PC-3 (cell line): ENCODE results near the gene SIPA1L3. TPM values are rescaled to one million over a fixed set of nuclear protein-coding genes. Genes with fewer than 3 reads are reported as not detected.

Experiments
- ATAC-seq: fragments of 200-7000 bp; cut with Tn5 transposase; 2 replicates; pipeline ENCODE4 v1.9.1; 2020; ENCODE audit warnings: mild to moderate bottlenecking, moderate library complexity
- BruUV-seq: library from RNA; stranded (reverse); fragments of 400-500 nt; replicated peaks from 2 replicates; lab custom pipeline; 2021; lab: Mats Ljungman, UMichigan
- CTCF ChIA-PET: fragments of 300-600 bp; sonication (Branson Sonifier 250); formaldehyde crosslinking; loops from one replicate; lab custom pipeline; 2022; ENCODE audit warnings: antibody characterized with exemption; lab: Charles Lee
- POLR2A ChIA-PET: fragments of 300-600 bp; sonication (Branson Sonifier 250); formaldehyde crosslinking; loops from one replicate; lab custom pipeline; 2022; ENCODE audit warnings: antibody characterized with exemption; ENCODE audit not compliant: unreplicated experiment; lab: Charles Lee
- DNase-seq: peaks from one replicate; pipeline ENCODE4 v3.0.0-alpha.2; 2015
- H2AFZ ChIP-seq: fragments of 300-600 bp; sonication (generic); 2 replicates; pipeline ENCODE4 v1.6.0; 2016; ENCODE audit warnings: antibody characterized with exemption, low read length
- H3F3A ChIP-seq: fragments of 300-600 bp; sonication (generic); one replicate; pipeline ENCODE4 v1.6.0; 2017; ENCODE audit warnings: antibody characterized with exemption, low read length, control low read depth, mild to moderate bottlenecking; ENCODE audit not compliant: unreplicated experiment
- H3K27ac ChIP-seq: fragments of 300-600 bp; sonication (generic); 2 replicates; pipeline ENCODE4 v1.5.1; 2016; ENCODE audit warnings: mild to moderate bottlenecking, low read length
- H3K27me3 ChIP-seq: fragments of 300-600 bp; sonication (generic); 2 replicates; pipeline ENCODE4 v1.6.1; 2016; ENCODE audit warnings: low read length, mixed read lengths
- H3K36me3 ChIP-seq: fragments of 300-600 bp; sonication (generic); 2 replicates; pipeline ENCODE4 v1.6.1; 2016; ENCODE audit warnings: low read depth, mixed run types, low read length, mixed read lengths
- H3K4me1 ChIP-seq: fragments of 300-600 bp; sonication (generic); 2 replicates; pipeline ENCODE4 v1.5.1; 2016; ENCODE audit warnings: low read length; ENCODE audit not compliant: insufficient read depth
- H3K4me2 ChIP-seq: fragments of 300-600 bp; sonication (generic); 2 replicates; pipeline ENCODE4 v1.6.0; 2016; ENCODE audit warnings: low read length
- H3K4me3 ChIP-seq: fragments of 300-600 bp; sonication (generic); 2 replicates; pipeline ENCODE4 v1.5.1; 2016; ENCODE audit warnings: mild to moderate bottlenecking, low read length, mixed read lengths
- H3K79me2 ChIP-seq: fragments of 300-600 bp; sonication (generic); 2 replicates; pipeline ENCODE4 v1.6.1; 2017; ENCODE audit warnings: low read length, mixed read lengths
- H3K9ac ChIP-seq: fragments of 300-600 bp; sonication (generic); 2 replicates; pipeline ENCODE4 v1.6.0; 2016; ENCODE audit warnings: mild to moderate bottlenecking, low read length
- H3K9me2 ChIP-seq: fragments of 300-600 bp; sonication (generic); replicated peaks from 2 replicates; pipeline ENCODE4 v1.6.1; 2016; ENCODE audit warnings: mixed run types, low read length, mixed read lengths
- H3K9me3 ChIP-seq: fragments of 300-600 bp; sonication (generic); 2 replicates; pipeline ENCODE4 v1.6.1; 2016; ENCODE audit warnings: low read length, mixed read lengths
- H4K20me1 ChIP-seq: fragments of 300-600 bp; sonication (generic); 2 replicates; pipeline ENCODE4 v1.6.1; 2016; ENCODE audit warnings: low read length, mixed read lengths
- EZH2 ChIP-seq: fragments of 300-600 bp; sonication (generic); IDR thresholded peaks from one replicate; pipeline ENCODE4 v1.6.1; 2017; ENCODE audit warnings: antibody characterized with exemption, mild to moderate bottlenecking, low read length; ENCODE audit not compliant: unreplicated experiment
- EZH2phosphoT487 ChIP-seq: fragments of 300-600 bp; sonication (generic); IDR thresholded peaks from 2 replicates; pipeline ENCODE4 v1.6.1; 2018; ENCODE audit warnings: mild to moderate bottlenecking, antibody characterized with exemption, low read length, borderline replicate concordance
- intact Hi-C: fragments of 100-400 bp; cut with micrococcal nuclease; formaldehyde crosslinking; loops from 2 replicates; pipeline ENCODE4 v1.9.0; 2023
- total RNA-seq: library from RNA; depleted of rRNA; stranded (reverse); fragments of >200 nt; gene quantifications from 2 replicates; pipeline ENCODE4 v1.2.3, GENCODE V29; 2014
- TF ChIP-seq, protein P1 (sequence below): fragments of 300-600 bp; sonication (generic); conservative IDR thresholded peaks from 2 replicates; pipeline ENCODE4 v1.5.1; 2017; ENCODE audit warnings: antibody characterized with exemption, low read depth, mild to moderate bottlenecking, low read length

SIPA1L3 gene
- total RNA-seq, 1 experiment from 2014 or later, result 38.7 TPM

GRCh38 chr19:38107129-38107528 is 200.1 kb downstream of the SIPA1L3 start:
- Histone ChIP-seq H2AFZ (no peak overlapping the region), H3K36me3 (peaks cover 32% of the 10 kb centered on the region), H3K9ac (no peak overlapping the region), H3K79me2 (no peaks in the 10 kb centered on the region), H3K27me3 (no peaks in the 10 kb centered on the region), H3K27ac (no peak overlapping the region), H3K4me3 (no peak overlapping the region), H4K20me1 (no peaks in the 10 kb centered on the region), H3K9me2 (no peaks in the 10 kb centered on the region), H3K4me1 (no peaks in the 10 kb centered on the region; the same call in 1 of the 2 replicates), H3K9me3 (no peaks in the 10 kb centered on the region), H3K4me2 (no peak overlapping the region), H3F3A (no peaks in the 10 kb centered on the region)
- POLR2A ChIA-PET, result no interaction called here
- no peak for TF ChIP-seq EZH2
- TF ChIP-seq, protein P1, sequence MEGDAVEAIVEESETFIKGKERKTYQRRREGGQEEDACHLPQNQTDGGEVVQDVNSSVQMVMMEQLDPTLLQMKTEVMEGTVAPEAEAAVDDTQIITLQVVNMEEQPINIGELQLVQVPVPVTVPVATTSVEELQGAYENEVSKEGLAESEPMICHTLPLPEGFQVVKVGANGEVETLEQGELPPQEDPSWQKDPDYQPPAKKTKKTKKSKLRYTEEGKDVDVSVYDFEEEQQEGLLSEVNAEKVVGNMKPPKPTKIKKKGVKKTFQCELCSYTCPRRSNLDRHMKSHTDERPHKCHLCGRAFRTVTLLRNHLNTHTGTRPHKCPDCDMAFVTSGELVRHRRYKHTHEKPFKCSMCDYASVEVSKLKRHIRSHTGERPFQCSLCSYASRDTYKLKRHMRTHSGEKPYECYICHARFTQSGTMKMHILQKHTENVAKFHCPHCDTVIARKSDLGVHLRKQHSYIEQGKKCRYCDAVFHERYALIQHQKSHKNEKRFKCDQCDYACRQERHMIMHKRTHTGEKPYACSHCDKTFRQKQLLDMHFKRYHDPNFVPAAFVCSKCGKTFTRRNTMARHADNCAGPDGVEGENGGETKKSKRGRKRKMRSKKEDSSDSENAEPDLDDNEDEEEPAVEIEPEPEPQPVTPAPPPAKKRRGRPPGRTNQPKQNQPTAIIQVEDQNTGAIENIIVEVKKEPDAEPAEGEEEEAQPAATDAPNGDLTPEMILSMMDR, result no peak
- no peak for TF ChIP-seq EZH2phosphoT487
- ATAC-seq, result no peak
- BruUV-seq, result no TSS peak
- DNase-seq, result no peak
- CTCF ChIA-PET, result no interaction called here
- intact Hi-C loops, result no loop called here

DNA sequence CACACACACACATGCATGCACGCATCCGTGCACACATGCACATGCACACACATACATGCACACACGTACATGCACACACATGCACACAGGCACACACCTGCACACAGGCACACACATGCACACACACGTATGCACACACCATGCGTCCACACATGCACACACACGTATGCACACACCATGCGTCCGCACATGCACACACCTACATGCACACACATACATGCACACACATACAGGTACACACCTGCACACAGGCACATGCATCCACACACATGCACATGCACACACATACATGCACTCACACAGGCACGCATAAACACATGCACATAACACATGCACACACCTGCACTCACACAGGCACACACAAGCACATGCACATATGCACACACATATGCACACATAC is 204.9 kb downstream of the SIPA1L3 start:
- H3K4me2 ChIP-seq, result no peak overlapping the region
- no peaks in the 10 kb centered on the region for H3K9me3 ChIP-seq
- H3K36me3 ChIP-seq, result peaks cover 26% of the 10 kb centered on the region
- no peaks in the 10 kb centered on the region; the same call in 1 of the 2 replicates for H3K4me1 ChIP-seq
- CTCF ChIA-PET, result no interaction called here
- no peaks in the 10 kb centered on the region for H3F3A ChIP-seq
- no peak for TF ChIP-seq EZH2
- TF ChIP-seq, protein P1, result no peak
- DNase-seq, result no peak
- no peaks in the 10 kb centered on the region for H3K27me3 ChIP-seq
- no peaks in the 10 kb centered on the region for H4K20me1 ChIP-seq
- no TSS peak for BruUV-seq
- POLR2A ChIA-PET, result no interaction called here
- no peak overlapping the region for H3K27ac ChIP-seq
- no peak overlapping the region for H3K4me3 ChIP-seq
- no peaks in the 10 kb centered on the region for H3K9me2 ChIP-seq
- no peak for ATAC-seq
- no peaks in the 10 kb centered on the region for H3K79me2 ChIP-seq
- H3K9ac ChIP-seq, result no peak overlapping the region
- intact Hi-C loops, result no loop called here
- H2AFZ ChIP-seq, result no peak overlapping the region

DNA sequence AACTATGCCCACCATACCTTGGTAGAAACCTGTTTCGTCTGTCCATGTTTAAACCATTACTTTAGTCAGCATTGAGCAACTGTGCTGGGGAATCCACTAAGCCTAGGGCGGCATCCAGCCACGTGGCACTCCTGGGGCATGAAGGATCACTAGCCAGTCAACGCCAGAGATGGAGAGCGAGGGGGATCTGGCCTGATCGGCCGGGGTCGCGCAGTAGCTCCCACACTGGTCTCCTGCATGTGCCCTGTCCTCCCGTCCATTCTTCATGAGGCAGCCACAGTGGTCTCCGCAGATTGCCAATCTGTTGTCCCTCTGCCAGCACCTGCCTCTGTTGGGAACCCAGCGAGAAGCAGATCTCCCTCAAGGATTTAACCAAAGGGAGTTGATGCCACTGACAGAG is 207.6 kb downstream of the SIPA1L3 start:
- H3K9me3 ChIP-seq, result no peaks in the 10 kb centered on the region
- TF ChIP-seq EZH2 (no peak), EZH2phosphoT487 (no peak)
- TF ChIP-seq, protein P1, result no peak
- H3K79me2 ChIP-seq, result no peaks in the 10 kb centered on the region
- intact Hi-C loops, result no loop called here
- H3K9me2 ChIP-seq, result no peaks in the 10 kb centered on the region
- no TSS peak for BruUV-seq
- H3F3A ChIP-seq, result no peaks in the 10 kb centered on the region
- CTCF ChIA-PET, result no interaction called here
- peaks cover 12% of the 10 kb centered on the region for H3K36me3 ChIP-seq
- no peak overlapping the region for H3K27ac ChIP-seq
- no peak overlapping the region for H3K9ac ChIP-seq
- no peak for DNase-seq
- no peak for ATAC-seq
- no peak overlapping the region for H3K4me2 ChIP-seq
- no peak overlapping the region for H3K4me3 ChIP-seq
- H4K20me1 ChIP-seq, result no peaks in the 10 kb centered on the region
- H3K4me1 ChIP-seq, result no peaks in the 10 kb centered on the region
- H3K27me3 ChIP-seq, result no peaks in the 10 kb centered on the region
- POLR2A ChIA-PET, result no interaction called here
- no peak overlapping the region for H2AFZ ChIP-seq
